Upper lobe of right lung (tissue), 1 donor: ENCODE measurements around the gene LRIG1. TPM values are rescaled to one million over a fixed set of nuclear protein-coding genes. Genes with fewer than 3 reads are reported as not detected.

Experiments used
- ATAC-seq: fragments of 200-7000 bp; cut with Tn5 transposase; one replicate; pipeline ENCODE4 v1.9.1; 2020; ENCODE audit warnings: mild to moderate bottlenecking, moderate library complexity
- DNase-seq: peaks from one replicate; pipeline ENCODE4 v3.0.0-alpha.2; 2020
- H3K27ac ChIP-seq: fragments of 200-600 bp; one replicate; pipeline ENCODE4 v1.8.0; 2022
- H3K27me3 ChIP-seq: fragments of 200-600 bp; one replicate; pipeline ENCODE4 v1.8.0; 2022; ENCODE audit warnings: mild to moderate bottlenecking
- H3K36me3 ChIP-seq: fragments of 200-600 bp; one replicate; pipeline ENCODE4 v1.8.0; 2022
- H3K4me1 ChIP-seq: fragments of 200-600 bp; one replicate; pipeline ENCODE4 v1.8.0; 2022
- H3K4me3 ChIP-seq: fragments of 200-600 bp; one replicate; pipeline ENCODE4 v1.8.0; 2022; ENCODE audit warnings: mild to moderate bottlenecking
- H3K9me3 ChIP-seq: fragments of 200-600 bp; one replicate; pipeline ENCODE4 v1.8.0; 2022
- intact Hi-C: fragments of 100-400 bp; cut with DNase I; formaldehyde crosslinking; loops from one replicate; pipeline ENCODE4 v1.11.0; 2022
- total RNA-seq: library from RNA; stranded (reverse); fragmentation: NEBNext Ultra II Directional; extraction: Animal tissue kit (Norgen Biotek cat#: 25700); gene quantifications from one replicate; pipeline ENCODE4 v1.2.1, GENCODE V29; 2021
- TF ChIP-seq, protein P1 (sequence below): fragments of 200-600 bp; IDR thresholded peaks from one replicate; pipeline ENCODE4 v1.8.0; 2022; ENCODE audit warnings: antibody characterized with exemption
- donor health status: DM: no; HTN: yes; CAD: no; lungs with severe emphysema.

Gene LRIG1
- total RNA-seq, 1 donor from 2014 or later = 56.2 TPM

DNA sequence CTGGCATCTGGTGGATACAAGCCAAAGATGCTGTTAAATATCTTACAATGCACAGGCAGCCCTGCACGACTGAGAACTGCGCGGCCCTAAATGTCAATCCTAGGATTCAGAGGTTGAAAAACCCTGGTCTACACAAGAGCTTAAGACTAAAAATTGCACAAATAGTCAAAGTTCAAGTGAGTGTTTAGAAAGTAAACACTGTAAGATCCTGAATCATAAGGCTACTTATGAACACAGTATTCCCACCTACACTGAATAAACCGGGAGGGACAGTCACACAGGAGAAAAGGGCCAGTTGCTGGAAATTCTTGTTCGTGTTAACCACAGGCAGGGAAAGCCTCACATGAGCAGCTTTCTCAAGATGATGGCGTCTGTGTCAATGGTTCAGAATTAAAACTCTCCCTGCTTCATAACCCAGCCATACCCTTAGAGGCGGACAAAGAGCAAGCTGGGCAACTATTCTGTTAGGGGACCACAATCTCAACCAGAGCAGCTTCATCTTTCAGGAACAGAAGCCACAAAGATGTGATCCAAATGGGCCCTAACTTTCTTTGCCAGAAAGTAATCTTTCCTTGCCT is 37.7 kb downstream of the LRIG1 start:
- peaks cover 15% of the 10 kb centered on the region for H3K36me3 ChIP-seq
- TF ChIP-seq, protein P1, sequence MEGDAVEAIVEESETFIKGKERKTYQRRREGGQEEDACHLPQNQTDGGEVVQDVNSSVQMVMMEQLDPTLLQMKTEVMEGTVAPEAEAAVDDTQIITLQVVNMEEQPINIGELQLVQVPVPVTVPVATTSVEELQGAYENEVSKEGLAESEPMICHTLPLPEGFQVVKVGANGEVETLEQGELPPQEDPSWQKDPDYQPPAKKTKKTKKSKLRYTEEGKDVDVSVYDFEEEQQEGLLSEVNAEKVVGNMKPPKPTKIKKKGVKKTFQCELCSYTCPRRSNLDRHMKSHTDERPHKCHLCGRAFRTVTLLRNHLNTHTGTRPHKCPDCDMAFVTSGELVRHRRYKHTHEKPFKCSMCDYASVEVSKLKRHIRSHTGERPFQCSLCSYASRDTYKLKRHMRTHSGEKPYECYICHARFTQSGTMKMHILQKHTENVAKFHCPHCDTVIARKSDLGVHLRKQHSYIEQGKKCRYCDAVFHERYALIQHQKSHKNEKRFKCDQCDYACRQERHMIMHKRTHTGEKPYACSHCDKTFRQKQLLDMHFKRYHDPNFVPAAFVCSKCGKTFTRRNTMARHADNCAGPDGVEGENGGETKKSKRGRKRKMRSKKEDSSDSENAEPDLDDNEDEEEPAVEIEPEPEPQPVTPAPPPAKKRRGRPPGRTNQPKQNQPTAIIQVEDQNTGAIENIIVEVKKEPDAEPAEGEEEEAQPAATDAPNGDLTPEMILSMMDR = no peak
- no peaks in the 10 kb centered on the region for H3K27me3 ChIP-seq
- peak overlapping the region; percentile 67 for H3K27ac ChIP-seq
- peaks cover 20% of the 10 kb centered on the region for H3K4me1 ChIP-seq
- intact Hi-C loops = no loop called here
- no peaks in the 10 kb centered on the region for H3K9me3 ChIP-seq
- no peak overlapping the region for H3K4me3 ChIP-seq
- ATAC-seq = peak; percentile 81
- no peak for DNase-seq

DNA sequence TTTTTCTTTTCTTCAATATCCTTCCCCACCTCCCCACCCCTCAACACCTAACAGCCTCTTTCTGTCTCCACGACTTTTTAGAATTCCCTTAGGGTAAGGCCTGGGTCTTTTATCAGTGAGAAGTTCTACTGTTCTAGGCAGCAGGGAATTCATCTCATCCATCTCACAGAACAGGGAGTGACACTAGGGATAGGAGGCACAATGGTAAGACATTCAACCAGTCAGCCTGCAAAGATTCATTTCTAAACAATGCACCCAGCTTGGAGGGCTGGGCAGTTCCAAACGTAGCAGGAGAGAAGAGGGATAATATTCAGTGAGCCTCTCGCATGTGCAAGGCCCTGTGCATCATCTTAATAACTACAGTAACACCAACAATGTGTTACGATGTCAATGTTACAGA is 43.6 kb downstream of the LRIG1 start:
- Histone ChIP-seq H3K36me3 (peaks cover 32% of the 10 kb centered on the region), H3K27ac (no peak overlapping the region)

DNA sequence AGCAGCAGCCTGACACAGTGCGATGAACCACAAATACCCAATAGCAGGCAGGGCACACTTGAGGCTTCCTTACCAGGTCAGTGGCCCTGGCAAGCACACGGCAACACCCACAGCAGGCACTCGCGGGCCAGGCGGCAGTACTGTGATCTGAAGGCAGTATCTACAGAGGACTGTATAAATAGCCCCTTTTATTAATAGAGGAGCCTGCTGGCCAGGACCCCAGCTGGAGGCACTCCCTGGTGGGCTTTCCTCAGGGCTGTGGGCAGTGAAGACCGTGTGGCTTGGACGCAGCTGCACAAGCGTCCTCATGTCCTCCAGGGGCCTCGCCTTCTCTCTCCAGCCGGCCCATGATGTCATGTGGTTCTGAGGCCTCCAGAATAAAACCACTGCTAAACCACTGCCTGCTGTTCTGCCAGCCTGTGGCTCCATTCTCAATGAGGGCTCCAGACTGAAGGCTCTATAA is 44.1 kb downstream of the LRIG1 start:
- DNase-seq = no peak

More for the DNA sequence above, 43.6 kb downstream of the LRIG1 start:
- Histone ChIP-seq H3K4me3 (no peak overlapping the region), H3K27me3 (no peaks in the 10 kb centered on the region), H3K4me1 (peaks cover 9% of the 10 kb centered on the region), H3K9me3 (no peaks in the 10 kb centered on the region)
- ATAC-seq = no peak
- TF ChIP-seq, protein P1 = no peak
- intact Hi-C loops = no loop called here
- no peak for DNase-seq

DNA sequence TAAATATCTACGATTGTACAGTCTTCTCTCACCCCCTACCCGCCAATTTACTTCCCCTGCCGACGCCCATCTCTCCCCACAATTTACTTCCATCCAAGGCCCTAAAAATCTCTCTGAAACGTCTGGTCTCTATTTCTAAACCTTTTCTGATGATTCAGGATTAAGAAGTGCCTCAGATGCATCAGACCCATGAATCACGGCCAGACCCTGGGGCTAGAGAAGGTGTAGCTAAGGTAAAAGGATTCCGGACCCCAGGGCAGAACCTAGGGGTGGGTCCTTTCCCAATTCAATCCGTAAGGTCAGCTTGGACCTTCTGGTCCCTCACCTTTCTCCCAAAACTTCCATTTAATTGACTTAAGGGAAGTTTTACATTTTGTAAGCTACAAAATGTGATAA is 46.4 kb downstream of the LRIG1 start:
- TF ChIP-seq, protein P1 = no peak
- no peak for ATAC-seq

More for the DNA sequence above, 44.1 kb downstream of the LRIG1 start:
- no peak overlapping the region for H3K27ac ChIP-seq
- no peaks in the 10 kb centered on the region for H3K27me3 ChIP-seq
- H3K4me1 ChIP-seq = peaks cover 14% of the 10 kb centered on the region
- intact Hi-C loops = no loop called here
- peaks cover 32% of the 10 kb centered on the region for H3K36me3 ChIP-seq
- TF ChIP-seq, protein P1 = no peak
- ATAC-seq = peak; percentile 34
- H3K9me3 ChIP-seq = no peaks in the 10 kb centered on the region
- no peak overlapping the region for H3K4me3 ChIP-seq

DNA sequence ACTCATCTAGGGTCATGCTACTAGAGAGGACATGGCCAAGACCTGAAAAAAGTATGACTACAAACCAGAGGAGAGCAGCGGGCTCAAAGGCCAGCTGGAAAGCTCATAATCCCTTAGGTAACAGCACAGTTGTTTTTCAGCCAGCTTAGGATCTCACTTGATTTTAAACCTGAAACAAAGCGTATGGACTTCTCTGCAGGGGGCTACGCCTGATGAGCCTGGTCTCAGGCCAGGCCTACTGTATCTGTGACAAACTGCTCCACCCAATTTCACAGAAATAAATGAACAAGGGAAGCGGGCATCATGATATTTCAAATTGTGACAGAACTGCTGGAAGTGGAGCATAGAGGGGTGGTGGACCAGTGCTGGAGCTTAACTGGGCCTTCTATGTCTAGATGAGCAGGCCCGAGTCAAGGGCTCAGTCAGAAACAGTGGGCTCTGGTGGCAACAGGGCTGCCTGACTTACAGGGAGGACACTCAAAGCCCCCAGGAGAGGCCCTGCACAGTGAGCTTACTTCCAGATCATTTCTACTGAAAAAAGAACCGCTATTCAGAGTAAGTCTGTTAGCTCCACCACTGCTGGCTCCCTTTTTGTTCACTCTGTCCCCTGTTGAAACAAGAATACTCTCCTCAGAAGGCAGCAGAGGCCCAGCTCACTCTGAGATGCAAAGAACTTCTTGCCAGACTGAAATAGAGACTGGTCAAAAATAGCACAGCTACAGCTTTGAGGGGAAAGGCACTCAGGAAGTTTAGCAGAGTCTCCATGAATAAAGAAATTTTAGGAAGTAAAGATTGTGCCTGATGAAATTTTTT is 47.0 kb downstream of the LRIG1 start:
- DNase-seq (no peak), ATAC-seq (no peak)
- peaks cover 19% of the 10 kb centered on the region for H3K36me3 ChIP-seq
- intact Hi-C loops = no loop called here
- no peaks in the 10 kb centered on the region for H3K27me3 ChIP-seq
- TF ChIP-seq, protein P1 = no peak
- H3K27ac ChIP-seq = no peak overlapping the region
- no peaks in the 10 kb centered on the region for H3K9me3 ChIP-seq
- H3K4me3 ChIP-seq = no peak overlapping the region
- H3K4me1 ChIP-seq = peaks cover 42% of the 10 kb centered on the region

More for the DNA sequence above, 46.4 kb downstream of the LRIG1 start:
- no peak overlapping the region for H3K4me3 ChIP-seq
- H3K27ac ChIP-seq = no peak overlapping the region
- peaks cover 36% of the 10 kb centered on the region for H3K4me1 ChIP-seq
- no peaks in the 10 kb centered on the region for H3K27me3 ChIP-seq
- H3K9me3 ChIP-seq = no peaks in the 10 kb centered on the region
- DNase-seq = no peak
- intact Hi-C loops = no loop called here
- H3K36me3 ChIP-seq = peaks cover 19% of the 10 kb centered on the region
